SK-N-SH (cell line): ENCODE data around the gene MSMP. TPM values are rescaled to one million over a fixed set of nuclear protein-coding genes. Genes with fewer than 3 reads are reported as not detected.

Experiments used
- CTCF ChIA-PET: fragments of 300-600, 350-600 bp; formaldehyde crosslinking; extraction: SDS; loops from one replicate; lab custom pipeline; 2021; lab: Yijun Ruan, JAX
- POLR2A ChIA-PET: fragments of 350-600 bp; sonication (Branson Sonifier 250); formaldehyde crosslinking; extraction: SDS; loops from one replicate; lab custom pipeline; 2020; ENCODE audit warnings: antibody characterized with exemption, inconsistent platforms; lab: Yijun Ruan, JAX
- DNase-seq: peaks from one replicate; pipeline ENCODE4 v3.0.0; 2012
- H2AFZ ChIP-seq: fragments of 200-600 bp; sonication (generic); 2 replicates; pipeline ENCODE4 v1.8.1; 2016; ENCODE audit warnings: antibody characterized with exemption, mild to moderate bottlenecking, low read depth
- H3F3A ChIP-seq: fragments of 200-600 bp; sonication (generic); replicated peaks from 2 replicates; pipeline ENCODE3; 2016; ENCODE audit warnings: antibody characterized with exemption, mild to moderate bottlenecking; ENCODE audit not compliant: insufficient read depth
- H3K27ac ChIP-seq, 2 experiments: fragments of 200-500 bp in 1 of 2; fragments of 200-600 bp in 1 of 2; sonication (Bioruptor generic) in 1 of 2; sonication (generic), shearing (Covaris generic) in 1 of 2; 2 replicates each; pipeline versions ENCODE4 v1.5.1 to v1.6.1; 2014 to 2016; ENCODE audit warnings: low read depth in 2 of 2, inconsistent platforms in 1 of 2, low read length in 1 of 2, mild to moderate bottlenecking in 1 of 2, mixed read lengths in 1 of 2
- H3K27me3 ChIP-seq: fragments of 200-600 bp; sonication (generic), shearing (Covaris generic); 2 replicates; pipeline ENCODE4 v1.6.1; 2016; ENCODE audit warnings: mixed run types; ENCODE audit not compliant: insufficient read depth
- H3K36me3 ChIP-seq, 2 experiments: fragments of 200-500 bp in 1 of 2; fragments of 200-600 bp in 1 of 2; sonication (Bioruptor generic) in 1 of 2; sonication (generic) in 1 of 2; replicated peaks in 1 of 2; 2 replicates each; pipeline versions ENCODE3 to v1.5.1; 2014 to 2016; ENCODE audit warnings: low read length in 1 of 2, mild to moderate bottlenecking in 1 of 2; ENCODE audit not compliant: insufficient read depth in 2 of 2, control insufficient read depth in 1 of 2
- H3K4me1 ChIP-seq, 2 experiments: fragments of 200-500 bp in 1 of 2; fragments of 200-600 bp in 1 of 2; sonication (Bioruptor generic) in 1 of 2; sonication (generic), shearing (Covaris generic) in 1 of 2; 2 replicates each; pipeline versions ENCODE4 v1.5.1 to v1.6.1; 2014 to 2016; ENCODE audit warnings: low read depth in 1 of 2, low read length in 1 of 2, mixed run types in 1 of 2; ENCODE audit not compliant: insufficient read depth in 2 of 2, control insufficient read depth in 1 of 2
- H3K4me2 ChIP-seq: fragments of 200-600 bp; sonication (generic), shearing (Covaris generic); 2 replicates; pipeline ENCODE4 v1.6.1; 2017; ENCODE audit warnings: mixed run types
- H3K4me3 ChIP-seq, 2 experiments: fragments of 200-500 bp in 1 of 2; fragments of 200-600 bp in 1 of 2; sonication (Bioruptor generic) in 1 of 2; sonication (generic), shearing (Covaris generic) in 1 of 2; 2 replicates each; pipeline versions ENCODE4 v1.5.1 to v1.8.1; 2014 to 2016; ENCODE audit warnings: low read depth in 2 of 2, inconsistent platforms in 1 of 2, low read length in 1 of 2, mild to moderate bottlenecking in 1 of 2, mixed read lengths in 1 of 2, moderate library complexity in 1 of 2
- H3K79me2 ChIP-seq: fragments of 200-600 bp; sonication (generic); 2 replicates; pipeline ENCODE4 v1.8.1; 2017; ENCODE audit warnings: mild to moderate bottlenecking; ENCODE audit not compliant: insufficient read depth
- H3K9ac ChIP-seq: fragments of 200-600 bp; sonication (generic); 2 replicates; pipeline ENCODE4 v1.6.1; 2017; ENCODE audit warnings: mixed run types
- H3K9me2 ChIP-seq: fragments of 200-600 bp; sonication (generic); 2 replicates; pipeline ENCODE4 v1.6.1; 2017; ENCODE audit warnings: mixed run types
- H3K9me3 ChIP-seq: fragments of 200-600 bp; sonication (generic); 2 replicates; pipeline ENCODE4 v1.6.1; 2017; ENCODE audit warnings: mixed run types, mild to moderate bottlenecking, moderate library complexity
- H4K20me1 ChIP-seq: fragments of 200-600 bp; sonication (generic); 2 replicates; pipeline ENCODE4 v1.6.1; 2017; ENCODE audit warnings: mild to moderate bottlenecking, mixed run types; ENCODE audit not compliant: insufficient read depth
- EP300 ChIP-seq, 2 experiments: IDR thresholded peaks; 2 replicates each; pipeline versions ENCODE4 v1.4.0 to v1.6.1; 2012; ENCODE audit warnings: borderline replicate concordance in 1 of 2, low read depth in 1 of 2, low read length in 1 of 2
- FOSL2 ChIP-seq: IDR thresholded peaks from 2 replicates; pipeline ENCODE4 v1.4.0; 2012; ENCODE audit warnings: low read depth, mild to moderate bottlenecking, moderate library complexity, borderline replicate concordance
- FOXJ3 ChIP-seq: sonication (generic); formaldehyde crosslinking; IDR thresholded peaks from 2 replicates; pipeline ENCODE4 v1.5.1; 2020; ENCODE audit warnings: mild to moderate bottlenecking, missing genetic modification reagents
- FOXM1 ChIP-seq: IDR thresholded peaks from 2 replicates; pipeline ENCODE4 v1.4.0; 2012; ENCODE audit warnings: low read depth, mild to moderate bottlenecking
- GABPA ChIP-seq: IDR thresholded peaks from 2 replicates; pipeline ENCODE4 v1.4.0; 2012; ENCODE audit warnings: low read depth, mild to moderate bottlenecking
- JUND ChIP-seq: IDR thresholded peaks from 2 replicates; pipeline ENCODE4 v1.4.0; 2012
- MXI1 ChIP-seq: IDR thresholded peaks from 2 replicates; pipeline ENCODE4 v1.6.1; 2012; ENCODE audit warnings: mild to moderate bottlenecking, low read depth, low read length, improper control_type of control experiment
- TAF1 ChIP-seq: IDR thresholded peaks from 2 replicates; pipeline ENCODE4 v1.6.1; 2012; ENCODE audit warnings: low read depth, mild to moderate bottlenecking, low read length, moderate library complexity, borderline replicate concordance
- WGBS: methylation state at CpG from one replicate; pipeline ENCODE4 v1.1.6; 2017; ENCODE audit warnings: low lambda C conversion rate; 5-methylcytosine and 5-hydroxymethylcytosine counted together
- polyA plus RNA-seq, 3 experiments: library from polyadenylated mRNA; depleted of rRNA; stranded (reverse); fragments of >200 nt; gene quantifications; 2 replicates each; pipeline ENCODE4 v1.2.3, GENCODE V29; 2012
- TF ChIP-seq, protein P1 (sequence below): IDR thresholded peaks from 2 replicates; pipeline ENCODE4; 2012
- TF ChIP-seq, protein P2 (sequence below): IDR thresholded peaks from 2 replicates; pipeline ENCODE4 v1.6.1; 2012; ENCODE audit warnings: mild to moderate bottlenecking, low read depth, low read length, moderate library complexity

The MSMP gene
- polyA plus RNA-seq, 1 of the 3 experiments (the other 2 are of a cell fraction): 1.2 TPM

- TF ChIP-seq, protein P1, sequence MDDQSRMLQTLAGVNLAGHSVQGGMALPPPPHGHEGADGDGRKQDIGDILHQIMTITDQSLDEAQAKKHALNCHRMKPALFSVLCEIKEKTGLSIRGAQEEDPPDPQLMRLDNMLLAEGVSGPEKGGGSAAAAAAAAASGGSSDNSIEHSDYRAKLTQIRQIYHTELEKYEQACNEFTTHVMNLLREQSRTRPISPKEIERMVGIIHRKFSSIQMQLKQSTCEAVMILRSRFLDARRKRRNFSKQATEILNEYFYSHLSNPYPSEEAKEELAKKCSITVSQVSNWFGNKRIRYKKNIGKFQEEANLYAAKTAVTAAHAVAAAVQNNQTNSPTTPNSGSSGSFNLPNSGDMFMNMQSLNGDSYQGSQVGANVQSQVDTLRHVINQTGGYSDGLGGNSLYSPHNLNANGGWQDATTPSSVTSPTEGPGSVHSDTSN: no peak
- TF ChIP-seq, protein P2, sequence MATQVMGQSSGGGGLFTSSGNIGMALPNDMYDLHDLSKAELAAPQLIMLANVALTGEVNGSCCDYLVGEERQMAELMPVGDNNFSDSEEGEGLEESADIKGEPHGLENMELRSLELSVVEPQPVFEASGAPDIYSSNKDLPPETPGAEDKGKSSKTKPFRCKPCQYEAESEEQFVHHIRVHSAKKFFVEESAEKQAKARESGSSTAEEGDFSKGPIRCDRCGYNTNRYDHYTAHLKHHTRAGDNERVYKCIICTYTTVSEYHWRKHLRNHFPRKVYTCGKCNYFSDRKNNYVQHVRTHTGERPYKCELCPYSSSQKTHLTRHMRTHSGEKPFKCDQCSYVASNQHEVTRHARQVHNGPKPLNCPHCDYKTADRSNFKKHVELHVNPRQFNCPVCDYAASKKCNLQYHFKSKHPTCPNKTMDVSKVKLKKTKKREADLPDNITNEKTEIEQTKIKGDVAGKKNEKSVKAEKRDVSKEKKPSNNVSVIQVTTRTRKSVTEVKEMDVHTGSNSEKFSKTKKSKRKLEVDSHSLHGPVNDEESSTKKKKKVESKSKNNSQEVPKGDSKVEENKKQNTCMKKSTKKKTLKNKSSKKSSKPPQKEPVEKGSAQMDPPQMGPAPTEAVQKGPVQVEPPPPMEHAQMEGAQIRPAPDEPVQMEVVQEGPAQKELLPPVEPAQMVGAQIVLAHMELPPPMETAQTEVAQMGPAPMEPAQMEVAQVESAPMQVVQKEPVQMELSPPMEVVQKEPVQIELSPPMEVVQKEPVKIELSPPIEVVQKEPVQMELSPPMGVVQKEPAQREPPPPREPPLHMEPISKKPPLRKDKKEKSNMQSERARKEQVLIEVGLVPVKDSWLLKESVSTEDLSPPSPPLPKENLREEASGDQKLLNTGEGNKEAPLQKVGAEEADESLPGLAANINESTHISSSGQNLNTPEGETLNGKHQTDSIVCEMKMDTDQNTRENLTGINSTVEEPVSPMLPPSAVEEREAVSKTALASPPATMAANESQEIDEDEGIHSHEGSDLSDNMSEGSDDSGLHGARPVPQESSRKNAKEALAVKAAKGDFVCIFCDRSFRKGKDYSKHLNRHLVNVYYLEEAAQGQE: no peak
- no peak for TF ChIP-seq TAF1
These were observed 13.8 kb downstream of the MSMP start (continued) for GRCh38 chr9:35740243-35740642.

DNA sequence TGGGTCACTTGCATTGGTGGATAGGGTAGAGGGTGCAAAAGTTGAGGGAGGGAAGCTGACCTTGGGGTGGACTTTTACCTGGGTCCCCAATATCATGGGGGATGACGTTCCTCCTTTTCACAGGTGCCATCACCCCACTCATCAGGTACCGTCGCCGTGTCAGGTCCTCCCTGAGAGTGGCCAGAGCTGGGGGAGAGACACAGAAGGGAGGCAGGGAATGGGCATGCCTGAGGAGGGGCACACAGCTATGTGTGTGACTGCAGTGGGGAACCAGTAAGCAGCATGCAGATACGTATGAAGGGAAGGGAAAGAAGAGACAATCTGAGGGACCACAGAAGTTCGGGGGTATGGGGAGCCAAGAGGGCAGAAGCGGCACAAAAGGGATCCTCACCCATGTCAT, 15.2 kb downstream of the MSMP start:
- CTCF ChIA-PET: interaction anchor here (0.7 to 6.5 kb wide), 7 partner anchors 8 to 144 kb away, joined by 3 to 88 read pairs (median 8); partner anchors contain the start of genes CCDC107, GBA2, RGP1 and RMRP

More for the DNA sequence above, 15.2 kb downstream of the MSMP start:
- peaks cover 3% of the 10 kb centered on the region; the same call in 1 of the 2 replicates for H4K20me1 ChIP-seq
- no peak for DNase-seq
- H3K9ac ChIP-seq: no peak overlapping the region
- H3K79me2 ChIP-seq: peaks cover 43% of the 10 kb centered on the region
- H3K9me3 ChIP-seq: no peaks in the 10 kb centered on the region
- peaks cover 5 to 6% of the 10 kb centered on the region in 2 experiments; a peak in 3 of 4 replicates for H3K4me1 ChIP-seq
- H3K27ac ChIP-seq: no peak overlapping the region
- no peak overlapping the region for H3K4me3 ChIP-seq
- no peak for TF ChIP-seq EP300 (IDR thresholded peaks at IDR 0.05; ENCODE audit: borderline replicate concordance in 1 of 2, low read depth in 1 of 2, low read length in 1 of 2)
- no peak for TF ChIP-seq FOSL2
- no peak for TF ChIP-seq FOXJ3 (CRISPR knock-in tag)
- TF ChIP-seq GABPA: no peak
- TF ChIP-seq FOXM1: no peak
- TF ChIP-seq, protein P1: no peak
- TF ChIP-seq, protein P2: no peak
- TF ChIP-seq MXI1: no peak
- no peak for TF ChIP-seq JUND
- H3K36me3 ChIP-seq: peaks cover 67 to 87% of the 10 kb centered on the region in 2 experiments
- no peak overlapping the region for H3K4me2 ChIP-seq
- WGBS: 92% methylated on average over 7 of the region's 7 CpGs
- H3K9me2 ChIP-seq: no peaks in the 10 kb centered on the region
- H2AFZ ChIP-seq: no peak overlapping the region
- POLR2A ChIA-PET: interaction anchor here (0.8 kb wide), 1 partner anchor 21 kb away, joined by 3 read pairs; no protein-coding TSS in a partner anchor
- H3F3A ChIP-seq: peaks cover 40% of the 10 kb centered on the region
- no peaks in the 10 kb centered on the region for H3K27me3 ChIP-seq
